ENCODE measurements around the gene DENND4A.

DNA sequence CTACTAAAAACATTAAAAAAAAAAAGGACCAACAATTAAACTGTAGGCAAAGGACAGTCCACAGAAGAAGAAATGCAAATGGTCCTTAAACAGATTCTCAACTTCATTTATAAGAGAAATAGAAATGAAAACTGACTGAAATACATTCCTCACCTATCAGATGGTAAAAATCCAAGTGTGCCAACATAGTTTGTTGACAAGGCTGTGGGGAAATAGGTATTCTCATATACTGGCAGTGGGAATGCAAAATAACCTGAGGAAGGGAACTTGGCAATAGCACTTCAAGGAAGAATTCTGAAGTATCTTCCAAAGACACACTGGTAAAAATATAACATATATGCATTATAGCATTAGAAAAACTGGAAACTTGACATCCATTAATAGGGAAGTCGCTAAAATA, 116.5 kb downstream of the DENND4A start:
- TF ChIP-seq POLR2A (IDR thresholded peaks at IDR 0.05), result no peak
- TF ChIP-seq CTCF (IDR thresholded peaks at IDR 0.05 in 4 of 5, conservative IDR thresholded peaks at IDR 0.05 in 1 of 5), result no peak
